SU-DHL-6 (cell line): ENCODE results near the gene MYH11.
A peak's percentile ranks its signal among the peaks of the same experiment; 100 is the strongest.

Experiments
- H2AFZ ChIP-seq: fragments of 200-600 bp; sonication (generic); 2 replicates; pipeline ENCODE4 v1.6.1; 2014; ENCODE audit warnings: low read depth, mild to moderate bottlenecking, moderate library complexity, mixed read lengths, antibody characterized with exemption, low read length; ENCODE audit not compliant: severe bottlenecking
- H3F3A ChIP-seq: fragments of 200-600 bp; shearing (Covaris generic); 2 replicates; pipeline ENCODE4 v1.6.0; 2016; ENCODE audit warnings: antibody characterized with exemption, mild to moderate bottlenecking; ENCODE audit not compliant: insufficient read depth
- H3K27ac ChIP-seq: fragments of 200-600 bp; sonication (generic); 2 replicates; pipeline ENCODE4 v1.5.1; 2016; ENCODE audit warnings: low read depth, mild to moderate bottlenecking, low read length, moderate library complexity, mixed read lengths
- H3K27me3 ChIP-seq: fragments of 200-600 bp; sonication (generic), shearing (Covaris generic); 2 replicates; pipeline ENCODE4 v1.6.0; 2014; ENCODE audit warnings: mild to moderate bottlenecking, low read length
- H3K36me3 ChIP-seq: fragments of 200-600 bp; sonication (generic); 2 replicates; pipeline ENCODE4 v1.6.1; 2014; ENCODE audit warnings: mild to moderate bottlenecking, low read length, mixed read lengths
- H3K4me2 ChIP-seq: fragments of 300-600, 200-600 bp; shearing (Covaris generic), sonication (generic); 2 replicates; pipeline ENCODE4 v1.6.0; 2014; ENCODE audit warnings: low read length, low read depth, mild to moderate bottlenecking; ENCODE audit not compliant: poor library complexity, severe bottlenecking
- H3K4me3 ChIP-seq: fragments of 200-600 bp; sonication (generic); 2 replicates; pipeline ENCODE4 v1.5.1; 2014; ENCODE audit warnings: antibody characterized with exemption, low read length, mild to moderate bottlenecking, mixed read lengths; ENCODE audit not compliant: insufficient read depth, poor library complexity, severe bottlenecking
- H3K79me2 ChIP-seq: fragments of 200-600 bp; sonication (generic); 2 replicates; pipeline ENCODE4 v1.6.1; 2014; ENCODE audit warnings: mild to moderate bottlenecking, low read length, moderate library complexity; ENCODE audit not compliant: insufficient read depth
- H3K9ac ChIP-seq: fragments of 200-600 bp; sonication (generic); 2 replicates; pipeline ENCODE4 v1.7.0; 2014; ENCODE audit warnings: mild to moderate bottlenecking, low read length
- H3K9me2 ChIP-seq: fragments of 200-600 bp; sonication (generic); replicated peaks from 2 replicates; pipeline ENCODE4 v1.6.1; 2014; ENCODE audit warnings: low read length; ENCODE audit not compliant: insufficient read depth
- H3K9me3 ChIP-seq: fragments of 200-600 bp; sonication (generic); 2 replicates; pipeline ENCODE4 v1.6.1; 2014; ENCODE audit warnings: low read length, mixed read lengths; ENCODE audit not compliant: insufficient read depth
- H4K20me1 ChIP-seq: fragments of 200-600 bp; sonication (generic); 2 replicates; pipeline ENCODE4 v1.6.1; 2014; ENCODE audit warnings: low read depth, mild to moderate bottlenecking, antibody characterized with exemption, low read length, moderate library complexity, mixed read lengths
- EZH2phosphoT487 ChIP-seq: fragments of 200-600 bp; sonication (generic), shearing (Covaris generic); conservative IDR thresholded peaks from 2 replicates; pipeline ENCODE4 v1.6.1; 2018; ENCODE audit warnings: mild to moderate bottlenecking, antibody characterized with exemption, low read length, moderate library complexity, mixed read lengths
- TF ChIP-seq, protein P1 (sequence below): fragments of 200-600 bp; sonication (generic); IDR thresholded peaks from one replicate; pipeline ENCODE4 v1.5.1; 2017; ENCODE audit warnings: antibody characterized with exemption, mild to moderate bottlenecking, low read length, moderate library complexity; ENCODE audit not compliant: insufficient read depth, poor library complexity, severe bottlenecking

MYH11 gene

DNA sequence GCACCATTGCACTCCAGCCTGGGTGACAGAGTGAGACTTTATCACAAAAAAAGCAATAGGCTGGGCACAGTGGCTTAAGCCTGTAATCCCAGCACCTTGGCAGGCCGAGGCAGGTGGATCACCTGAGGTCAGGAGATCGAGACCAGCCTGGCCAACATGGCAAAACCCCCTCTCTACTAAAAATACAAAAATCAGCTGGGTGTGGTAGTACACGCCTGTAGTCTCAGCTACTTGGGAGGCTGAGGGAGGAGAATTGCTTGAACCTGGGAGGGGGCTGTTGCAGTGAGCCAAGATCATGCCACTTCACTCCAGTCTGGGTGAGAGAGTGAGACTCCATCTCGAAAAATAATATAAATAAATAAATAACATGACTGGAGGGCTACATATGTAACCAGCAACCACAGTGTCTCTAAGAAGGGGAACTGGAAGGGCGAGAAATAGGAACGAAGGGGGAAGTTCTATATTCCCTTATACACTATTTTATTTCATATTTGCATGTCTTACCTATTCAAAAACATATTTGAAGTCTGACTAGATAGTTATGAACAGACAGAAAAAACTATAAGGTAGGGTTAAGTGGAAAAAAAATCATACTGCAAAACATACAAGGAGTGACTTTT lies 25.9 kb downstream of the MYH11 start:
- Histone ChIP-seq H3F3A (no peaks in the 10 kb centered on the region), H2AFZ (no peak overlapping the region), H3K27ac (peak overlapping the region; percentile 43), H3K27me3 (no peaks in the 10 kb centered on the region), H3K9me2 (no peaks in the 10 kb centered on the region), H3K4me2 (peak overlapping the region; percentile 56), H3K79me2 (no peaks in the 10 kb centered on the region), H3K36me3 (no peaks in the 10 kb centered on the region), H3K9ac (peak overlapping the region; percentile 18; the same call in 1 of the 2 replicates), H4K20me1 (no peaks in the 10 kb centered on the region), H3K9me3 (no peaks in the 10 kb centered on the region), H3K4me3 (peak overlapping the region; percentile 20)
- TF ChIP-seq, protein P1, sequence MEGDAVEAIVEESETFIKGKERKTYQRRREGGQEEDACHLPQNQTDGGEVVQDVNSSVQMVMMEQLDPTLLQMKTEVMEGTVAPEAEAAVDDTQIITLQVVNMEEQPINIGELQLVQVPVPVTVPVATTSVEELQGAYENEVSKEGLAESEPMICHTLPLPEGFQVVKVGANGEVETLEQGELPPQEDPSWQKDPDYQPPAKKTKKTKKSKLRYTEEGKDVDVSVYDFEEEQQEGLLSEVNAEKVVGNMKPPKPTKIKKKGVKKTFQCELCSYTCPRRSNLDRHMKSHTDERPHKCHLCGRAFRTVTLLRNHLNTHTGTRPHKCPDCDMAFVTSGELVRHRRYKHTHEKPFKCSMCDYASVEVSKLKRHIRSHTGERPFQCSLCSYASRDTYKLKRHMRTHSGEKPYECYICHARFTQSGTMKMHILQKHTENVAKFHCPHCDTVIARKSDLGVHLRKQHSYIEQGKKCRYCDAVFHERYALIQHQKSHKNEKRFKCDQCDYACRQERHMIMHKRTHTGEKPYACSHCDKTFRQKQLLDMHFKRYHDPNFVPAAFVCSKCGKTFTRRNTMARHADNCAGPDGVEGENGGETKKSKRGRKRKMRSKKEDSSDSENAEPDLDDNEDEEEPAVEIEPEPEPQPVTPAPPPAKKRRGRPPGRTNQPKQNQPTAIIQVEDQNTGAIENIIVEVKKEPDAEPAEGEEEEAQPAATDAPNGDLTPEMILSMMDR: no peak
- TF ChIP-seq EZH2phosphoT487: no peak

DNA sequence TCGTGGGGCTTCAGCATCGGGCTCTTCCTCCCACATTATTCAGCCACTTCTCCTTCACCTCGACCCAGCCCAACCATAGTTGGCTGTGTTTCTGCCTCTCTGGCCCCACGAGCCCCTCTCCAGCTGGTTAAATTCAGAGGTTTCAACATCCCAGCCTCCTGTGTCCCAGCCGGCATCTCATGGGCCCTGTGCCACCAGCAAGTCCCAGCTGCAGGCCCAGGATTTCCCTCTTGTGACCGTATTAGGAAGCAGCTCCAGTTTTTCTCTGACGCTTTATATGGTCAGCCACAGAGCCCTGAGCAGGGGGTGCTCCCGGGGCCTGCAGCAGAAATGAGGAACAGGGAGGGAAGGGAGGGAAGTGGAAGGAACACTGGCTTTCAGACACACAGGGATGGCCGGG lies 27.4 kb downstream of the MYH11 start:
- Histone ChIP-seq H4K20me1 (no peaks in the 10 kb centered on the region), H3K27ac (no peak overlapping the region), H3K9me3 (no peaks in the 10 kb centered on the region), H3K79me2 (no peaks in the 10 kb centered on the region), H3F3A (no peaks in the 10 kb centered on the region), H3K36me3 (no peaks in the 10 kb centered on the region), H3K9ac (no peak overlapping the region), H3K4me3 (no peak overlapping the region), H3K9me2 (no peaks in the 10 kb centered on the region), H3K4me2 (no peak overlapping the region), H2AFZ (no peak overlapping the region), H3K27me3 (no peaks in the 10 kb centered on the region)
- TF ChIP-seq EZH2phosphoT487: no peak
- TF ChIP-seq, protein P1: no peak

GRCh38 chr16:15827709-15828343 lies 29.0 kb downstream of the MYH11 start:
- H3K4me2 ChIP-seq: no peak overlapping the region
- H3K4me3 ChIP-seq: no peak overlapping the region
- no peaks in the 10 kb centered on the region for H3F3A ChIP-seq
- H3K36me3 ChIP-seq: no peaks in the 10 kb centered on the region
- no peaks in the 10 kb centered on the region for H3K9me3 ChIP-seq
- no peak overlapping the region for H3K27ac ChIP-seq
- TF ChIP-seq, protein P1: no peak
- TF ChIP-seq EZH2phosphoT487: no peak
- H3K9ac ChIP-seq: no peak overlapping the region
- H4K20me1 ChIP-seq: no peaks in the 10 kb centered on the region
- H3K79me2 ChIP-seq: no peaks in the 10 kb centered on the region
- no peaks in the 10 kb centered on the region for H3K27me3 ChIP-seq
- no peaks in the 10 kb centered on the region for H3K9me2 ChIP-seq
- H2AFZ ChIP-seq: no peak overlapping the region
